ENCODE results near the gene PCAT7.

PCAT7 gene

GRCh38 chr9:94525396-94526035 is 29.4 kb upstream of the PCAT7 start:
- no peak overlapping the region for H3K9ac ChIP-seq (ENCODE audit: insufficient read length, low read depth)
- H3K27me3 ChIP-seq (ENCODE audit: insufficient read depth, insufficient read length): no peaks in the 10 kb centered on the region
- H3K4me3 ChIP-seq (ENCODE audit: insufficient read length, low read depth): no peak overlapping the region
- DNase-seq (ENCODE audit: low read depth, low spot score): no peak
- H3K9me3 ChIP-seq (ENCODE audit: insufficient read depth, low read length): no peaks in the 10 kb centered on the region
- TF ChIP-seq SUZ12 (IDR thresholded peaks at IDR 0.05; ENCODE audit: extremely low read depth, insufficient read depth, insufficient read length): no peak
- TF ChIP-seq ZNF274 (IDR thresholded peaks at IDR 0.05; ENCODE audit: low read depth, low read length): no peak
- no peak for TF ChIP-seq YY1 (IDR thresholded peaks at IDR 0.05; ENCODE audit: insufficient read depth, insufficient read length)
- no peaks in the 10 kb centered on the region for H3K4me1 ChIP-seq (ENCODE audit: insufficient read depth, insufficient read length)
- no peaks in the 10 kb centered on the region for H3K36me3 ChIP-seq (ENCODE audit: insufficient read depth, insufficient read length, low read length)

GRCh38 chr9:94526271-94526670 is 28.6 kb upstream of the PCAT7 start:
- Histone ChIP-seq H3K9me3 (ENCODE audit: insufficient read depth, low read length) (no peaks in the 10 kb centered on the region), H3K9ac (ENCODE audit: insufficient read length, low read depth) (no peak overlapping the region), H3K27me3 (ENCODE audit: insufficient read depth, insufficient read length) (no peaks in the 10 kb centered on the region), H3K4me1 (ENCODE audit: insufficient read depth, insufficient read length) (no peaks in the 10 kb centered on the region), H3K4me3 (ENCODE audit: insufficient read length, low read depth) (no peak overlapping the region), H3K36me3 (ENCODE audit: insufficient read depth, insufficient read length, low read length) (no peaks in the 10 kb centered on the region)
- DNase-seq (ENCODE audit: low read depth, low spot score): no peak
- TF ChIP-seq YY1 (IDR thresholded peaks at IDR 0.05; ENCODE audit: insufficient read depth, insufficient read length) (no peak), ZNF274 (IDR thresholded peaks at IDR 0.05; ENCODE audit: low read depth, low read length) (no peak), SUZ12 (IDR thresholded peaks at IDR 0.05; ENCODE audit: extremely low read depth, insufficient read depth, insufficient read length) (no peak)

- TF ChIP-seq YY1 (IDR thresholded peaks at IDR 0.05; ENCODE audit: insufficient read depth, insufficient read length) (no peak), SUZ12 (IDR thresholded peaks at IDR 0.05; ENCODE audit: extremely low read depth, insufficient read depth, insufficient read length) (no peak), ZNF274 (IDR thresholded peaks at IDR 0.05; ENCODE audit: low read depth, low read length) (no peak)
- H3K4me1 ChIP-seq (ENCODE audit: insufficient read depth, insufficient read length): no peaks in the 10 kb centered on the region
- no peaks in the 10 kb centered on the region for H3K36me3 ChIP-seq (ENCODE audit: insufficient read depth, insufficient read length, low read length)
- H3K4me3 ChIP-seq (ENCODE audit: insufficient read length, low read depth): no peak overlapping the region
- no peaks in the 10 kb centered on the region for H3K9me3 ChIP-seq (ENCODE audit: insufficient read depth, low read length)
- H3K27me3 ChIP-seq (ENCODE audit: insufficient read depth, insufficient read length): no peaks in the 10 kb centered on the region
- no peak overlapping the region for H3K9ac ChIP-seq (ENCODE audit: insufficient read length, low read depth)
- no peak for DNase-seq (ENCODE audit: low read depth, low spot score)
Measured at GRCh38 chr9:94526951-94527350, 27.9 kb upstream of the PCAT7 start.

GRCh38 chr9:94528886-94529285 is 26.0 kb upstream of the PCAT7 start:
- Histone ChIP-seq H3K4me3 (ENCODE audit: insufficient read length, low read depth) (no peak overlapping the region), H3K27me3 (ENCODE audit: insufficient read depth, insufficient read length) (no peaks in the 10 kb centered on the region), H3K9ac (ENCODE audit: insufficient read length, low read depth) (no peak overlapping the region), H3K4me1 (ENCODE audit: insufficient read depth, insufficient read length) (no peaks in the 10 kb centered on the region), H3K9me3 (ENCODE audit: insufficient read depth, low read length) (no peaks in the 10 kb centered on the region), H3K36me3 (ENCODE audit: insufficient read depth, insufficient read length, low read length) (no peaks in the 10 kb centered on the region)
- no peak for TF ChIP-seq ZNF274 (IDR thresholded peaks at IDR 0.05; ENCODE audit: low read depth, low read length)
- no peak for TF ChIP-seq YY1 (IDR thresholded peaks at IDR 0.05; ENCODE audit: insufficient read depth, insufficient read length)
- no peak for DNase-seq (ENCODE audit: low read depth, low spot score)

- no peak overlapping the region for H3K4me3 ChIP-seq (ENCODE audit: insufficient read length, low read depth)
- H3K36me3 ChIP-seq (ENCODE audit: insufficient read depth, insufficient read length, low read length): no peaks in the 10 kb centered on the region
- H3K4me1 ChIP-seq (ENCODE audit: insufficient read depth, insufficient read length): no peaks in the 10 kb centered on the region
- H3K9me3 ChIP-seq (ENCODE audit: insufficient read depth, low read length): no peaks in the 10 kb centered on the region
- TF ChIP-seq YY1 (IDR thresholded peaks at IDR 0.05; ENCODE audit: insufficient read depth, insufficient read length): no peak
- TF ChIP-seq SUZ12 (IDR thresholded peaks at IDR 0.05; ENCODE audit: extremely low read depth, insufficient read depth, insufficient read length): no peak
- TF ChIP-seq ZNF274 (IDR thresholded peaks at IDR 0.05; ENCODE audit: low read depth, low read length): no peak
- no peak for DNase-seq (ENCODE audit: low read depth, low spot score)
- H3K9ac ChIP-seq (ENCODE audit: insufficient read length, low read depth): no peak overlapping the region
- H3K27me3 ChIP-seq (ENCODE audit: insufficient read depth, insufficient read length): no peaks in the 10 kb centered on the region
Measured at GRCh38 chr9:94533155-94533554, 21.7 kb upstream of the PCAT7 start.

GRCh38 chr9:94533601-94534000 is 21.3 kb upstream of the PCAT7 start:
- no peaks in the 10 kb centered on the region for H3K36me3 ChIP-seq (ENCODE audit: insufficient read depth, insufficient read length, low read length)
- no peak overlapping the region for H3K4me3 ChIP-seq (ENCODE audit: insufficient read length, low read depth)
- TF ChIP-seq SUZ12 (IDR thresholded peaks at IDR 0.05; ENCODE audit: extremely low read depth, insufficient read depth, insufficient read length) (no peak), ZNF274 (IDR thresholded peaks at IDR 0.05; ENCODE audit: low read depth, low read length) (no peak), YY1 (IDR thresholded peaks at IDR 0.05; ENCODE audit: insufficient read depth, insufficient read length) (no peak)
- DNase-seq (ENCODE audit: low read depth, low spot score): no peak
- H3K9me3 ChIP-seq (ENCODE audit: insufficient read depth, low read length): no peaks in the 10 kb centered on the region
- H3K9ac ChIP-seq (ENCODE audit: insufficient read length, low read depth): no peak overlapping the region
- no peaks in the 10 kb centered on the region for H3K4me1 ChIP-seq (ENCODE audit: insufficient read depth, insufficient read length)
- no peaks in the 10 kb centered on the region for H3K27me3 ChIP-seq (ENCODE audit: insufficient read depth, insufficient read length)

- Histone ChIP-seq H3K4me3 (ENCODE audit: insufficient read length, low read depth) (no peak overlapping the region), H3K9me3 (ENCODE audit: insufficient read depth, low read length) (no peaks in the 10 kb centered on the region), H3K36me3 (ENCODE audit: insufficient read depth, insufficient read length, low read length) (no peaks in the 10 kb centered on the region), H3K27me3 (ENCODE audit: insufficient read depth, insufficient read length) (no peaks in the 10 kb centered on the region), H3K4me1 (ENCODE audit: insufficient read depth, insufficient read length) (no peaks in the 10 kb centered on the region), H3K9ac (ENCODE audit: insufficient read length, low read depth) (no peak overlapping the region)
- no peak for TF ChIP-seq ZNF274 (IDR thresholded peaks at IDR 0.05; ENCODE audit: low read depth, low read length)
- no peak for TF ChIP-seq SUZ12 (IDR thresholded peaks at IDR 0.05; ENCODE audit: extremely low read depth, insufficient read depth, insufficient read length)
- no peak for TF ChIP-seq YY1 (IDR thresholded peaks at IDR 0.05; ENCODE audit: insufficient read depth, insufficient read length)
- no peak for DNase-seq (ENCODE audit: low read depth, low spot score)
Measured at GRCh38 chr9:94534901-94535300, 20.0 kb upstream of the PCAT7 start.
